ENCODE results near the gene MYL10. TPM values are rescaled to one million over a fixed set of nuclear protein-coding genes. Genes with fewer than 3 reads are reported as not detected.

Gene MYL10
- total RNA-seq, 1 donor from 2014 or later: not detected

DNA sequence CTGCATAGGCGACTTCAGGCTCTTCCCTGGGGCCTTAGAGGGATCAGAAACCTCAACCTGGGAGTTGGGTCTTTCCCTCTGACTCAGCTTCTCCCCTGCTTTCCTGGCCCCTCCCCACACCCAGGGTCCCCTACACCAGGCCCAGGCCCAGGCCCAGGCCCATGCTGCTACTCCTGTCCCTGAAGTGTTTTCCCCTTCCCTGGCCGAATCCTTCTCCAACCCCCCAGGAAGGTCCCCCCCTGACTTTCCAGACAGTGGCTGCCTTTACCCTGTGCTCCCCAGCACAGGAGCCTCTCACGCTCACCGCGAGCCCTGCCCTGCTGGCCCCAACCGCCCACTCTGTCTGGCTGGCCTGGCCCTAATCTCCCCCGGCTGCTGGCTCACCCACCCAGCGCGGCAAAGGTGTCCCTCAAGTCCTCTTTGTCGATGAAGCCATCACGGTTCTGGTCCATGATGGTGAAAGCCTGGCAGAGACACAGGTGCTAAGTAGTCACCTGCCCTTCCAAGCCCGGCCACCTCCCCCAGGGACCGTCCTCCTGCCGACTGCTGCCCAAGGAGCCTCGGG is 6.4 kb downstream of the MYL10 start:
- TF ChIP-seq, protein P1, sequence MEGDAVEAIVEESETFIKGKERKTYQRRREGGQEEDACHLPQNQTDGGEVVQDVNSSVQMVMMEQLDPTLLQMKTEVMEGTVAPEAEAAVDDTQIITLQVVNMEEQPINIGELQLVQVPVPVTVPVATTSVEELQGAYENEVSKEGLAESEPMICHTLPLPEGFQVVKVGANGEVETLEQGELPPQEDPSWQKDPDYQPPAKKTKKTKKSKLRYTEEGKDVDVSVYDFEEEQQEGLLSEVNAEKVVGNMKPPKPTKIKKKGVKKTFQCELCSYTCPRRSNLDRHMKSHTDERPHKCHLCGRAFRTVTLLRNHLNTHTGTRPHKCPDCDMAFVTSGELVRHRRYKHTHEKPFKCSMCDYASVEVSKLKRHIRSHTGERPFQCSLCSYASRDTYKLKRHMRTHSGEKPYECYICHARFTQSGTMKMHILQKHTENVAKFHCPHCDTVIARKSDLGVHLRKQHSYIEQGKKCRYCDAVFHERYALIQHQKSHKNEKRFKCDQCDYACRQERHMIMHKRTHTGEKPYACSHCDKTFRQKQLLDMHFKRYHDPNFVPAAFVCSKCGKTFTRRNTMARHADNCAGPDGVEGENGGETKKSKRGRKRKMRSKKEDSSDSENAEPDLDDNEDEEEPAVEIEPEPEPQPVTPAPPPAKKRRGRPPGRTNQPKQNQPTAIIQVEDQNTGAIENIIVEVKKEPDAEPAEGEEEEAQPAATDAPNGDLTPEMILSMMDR (conservative IDR thresholded peaks at IDR 0.05; ENCODE audit: low read depth, low read length): no peak
- DNase-seq (ENCODE audit: low read depth): no peak
- no peak overlapping the region for H3K4me3 ChIP-seq (ENCODE audit: low read depth, low read length)

DNA sequence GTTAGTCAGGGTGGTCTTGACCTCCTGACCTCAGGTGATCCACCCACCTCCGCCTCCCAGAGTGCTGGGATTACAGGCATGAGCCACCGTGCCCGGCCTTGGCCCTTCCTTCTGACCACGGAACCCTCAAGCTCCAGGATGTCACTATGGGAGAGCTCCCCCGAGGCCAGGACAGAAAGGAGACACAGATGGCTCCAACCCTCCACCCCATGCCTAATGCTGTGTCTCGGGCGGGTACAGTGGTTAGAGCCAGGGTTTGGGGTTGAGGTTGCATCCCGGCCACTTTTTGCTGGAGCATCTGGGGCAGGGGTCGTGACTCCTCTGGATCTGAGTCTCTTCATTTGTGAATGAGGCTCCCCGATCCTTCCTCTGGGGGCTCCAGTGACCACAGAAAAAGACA is 8.1 kb downstream of the MYL10 start:
- no peak for DNase-seq (ENCODE audit: low read depth)
- H3K4me3 ChIP-seq (ENCODE audit: low read depth, low read length): no peak overlapping the region
- TF ChIP-seq, protein P1 (conservative IDR thresholded peaks at IDR 0.05; ENCODE audit: low read depth, low read length): no peak

DNA sequence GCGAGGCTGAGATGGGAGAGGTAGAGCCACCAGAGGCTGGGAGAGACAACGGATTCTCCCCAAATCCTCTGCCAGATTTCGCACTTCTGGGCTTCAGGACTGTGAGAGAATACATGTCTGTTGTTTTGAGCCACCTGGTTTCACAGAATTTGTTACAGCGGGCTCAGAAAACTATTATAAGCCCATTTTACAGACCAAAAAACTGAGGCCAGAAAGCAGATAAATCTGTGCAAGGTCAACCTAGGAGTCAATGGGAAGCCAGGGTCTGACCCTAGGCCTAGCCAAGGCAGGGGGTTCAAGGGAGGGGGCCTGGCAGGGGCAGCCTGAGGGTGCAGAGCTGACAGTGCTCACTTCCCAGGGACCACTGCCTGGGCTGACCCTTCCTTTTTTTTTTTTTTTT is 8.7 kb downstream of the MYL10 start:
- no peak for DNase-seq (ENCODE audit: low read depth)
- H3K4me3 ChIP-seq (ENCODE audit: low read depth, low read length): no peak overlapping the region
- TF ChIP-seq, protein P1 (conservative IDR thresholded peaks at IDR 0.05; ENCODE audit: low read depth, low read length): no peak

DNA sequence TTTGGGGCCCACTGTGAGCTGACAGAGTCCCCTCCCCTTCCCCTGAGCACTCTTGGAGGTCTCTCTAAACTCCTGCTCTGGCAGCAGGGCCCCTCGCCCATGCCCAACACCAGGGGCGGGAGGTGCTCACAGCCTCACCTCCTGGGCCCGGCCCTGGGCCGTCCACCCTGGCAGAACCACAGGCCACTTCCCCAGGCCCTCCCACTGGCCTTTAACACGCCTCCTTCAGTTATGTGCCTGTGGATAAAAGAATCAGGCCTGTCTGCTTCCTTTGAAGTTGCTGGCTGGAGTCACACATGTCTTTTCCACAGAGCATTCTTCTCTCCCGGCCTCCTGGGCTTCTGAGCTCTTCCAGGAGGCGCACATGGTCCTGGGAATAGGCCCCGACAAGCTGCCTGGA is 10.2 kb downstream of the MYL10 start:
- TF ChIP-seq, protein P1 (conservative IDR thresholded peaks at IDR 0.05; ENCODE audit: low read depth, low read length): no peak
- no peak overlapping the region for H3K4me3 ChIP-seq (ENCODE audit: low read depth, low read length)
- DNase-seq (ENCODE audit: low read depth): no peak

DNA sequence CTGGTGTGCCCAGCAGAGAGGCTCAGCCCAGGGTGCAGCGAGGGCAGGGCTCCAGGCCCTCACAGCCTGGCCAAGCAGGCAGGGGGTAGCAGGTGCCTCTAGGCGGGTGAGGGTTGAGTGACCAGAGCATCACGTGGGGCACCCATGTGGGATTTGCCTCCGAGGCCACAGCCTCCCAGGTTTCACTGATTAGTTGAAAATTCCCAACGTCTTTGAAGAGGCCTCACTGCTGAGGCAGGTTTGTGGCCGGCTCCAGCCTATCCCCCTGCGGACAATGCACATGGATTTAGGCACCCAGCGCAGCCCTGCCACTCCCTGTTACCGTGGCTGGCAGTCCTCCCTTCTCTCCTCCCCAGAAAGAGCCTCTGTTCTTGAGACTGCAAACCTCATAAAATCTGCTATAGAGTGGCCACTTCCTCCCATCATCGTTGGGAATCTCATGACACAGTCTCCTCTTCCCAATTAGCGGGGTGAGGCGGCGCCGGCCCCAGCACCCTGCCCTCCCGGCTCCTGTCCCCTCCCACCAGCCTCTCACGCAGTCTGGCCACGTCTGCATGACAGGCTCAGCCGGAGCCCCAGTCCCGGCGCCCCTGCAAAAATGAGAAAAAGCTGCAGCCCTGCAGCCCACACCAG is 10.8 kb downstream of the MYL10 start:
- DNase-seq (ENCODE audit: low read depth): no peak
- TF ChIP-seq, protein P1 (conservative IDR thresholded peaks at IDR 0.05; ENCODE audit: low read depth, low read length): no peak
- no peak overlapping the region for H3K4me3 ChIP-seq (ENCODE audit: low read depth, low read length)

DNA sequence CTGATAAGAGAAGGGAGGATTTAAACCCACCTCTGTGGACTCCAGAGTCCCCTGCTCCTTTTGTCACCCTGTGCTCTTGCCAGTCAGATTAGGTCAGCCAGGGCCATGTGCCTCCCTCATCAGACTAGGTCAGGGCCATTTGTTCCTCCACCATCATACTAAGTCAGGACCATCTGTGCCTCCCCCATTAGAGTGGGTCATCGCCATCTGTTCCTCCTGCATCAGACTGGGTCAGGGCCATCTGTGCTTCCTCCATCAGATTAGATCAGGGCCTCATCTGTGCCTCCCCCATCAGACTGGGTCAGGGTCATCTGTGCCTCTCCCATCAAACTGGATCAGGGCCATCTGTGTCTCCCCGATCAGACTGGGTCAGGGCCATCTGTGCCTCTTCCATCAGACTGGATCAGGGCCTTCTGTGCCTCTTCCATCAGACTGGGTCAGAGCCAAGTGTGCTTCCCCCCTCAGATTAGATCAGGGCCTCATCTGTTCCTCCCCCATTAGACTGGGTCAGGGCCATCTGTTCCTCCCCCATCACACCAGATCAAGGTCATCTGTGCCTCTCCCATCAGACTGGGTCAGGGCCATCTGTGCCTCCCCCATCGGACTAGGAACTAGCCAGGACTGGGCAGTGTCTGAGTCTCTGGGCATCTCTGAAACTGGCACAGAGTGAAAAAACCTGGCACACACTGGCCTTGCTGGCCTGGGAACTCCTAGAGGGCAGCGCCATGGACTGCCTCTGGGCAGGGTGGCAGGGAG is 11.5 kb downstream of the MYL10 start:
- H3K4me3 ChIP-seq (ENCODE audit: low read depth, low read length): no peak overlapping the region
- no peak for DNase-seq (ENCODE audit: low read depth)
- TF ChIP-seq, protein P1 (conservative IDR thresholded peaks at IDR 0.05; ENCODE audit: low read depth, low read length): no peak
